ENCODE measurements around the gene UCK1.

DNA sequence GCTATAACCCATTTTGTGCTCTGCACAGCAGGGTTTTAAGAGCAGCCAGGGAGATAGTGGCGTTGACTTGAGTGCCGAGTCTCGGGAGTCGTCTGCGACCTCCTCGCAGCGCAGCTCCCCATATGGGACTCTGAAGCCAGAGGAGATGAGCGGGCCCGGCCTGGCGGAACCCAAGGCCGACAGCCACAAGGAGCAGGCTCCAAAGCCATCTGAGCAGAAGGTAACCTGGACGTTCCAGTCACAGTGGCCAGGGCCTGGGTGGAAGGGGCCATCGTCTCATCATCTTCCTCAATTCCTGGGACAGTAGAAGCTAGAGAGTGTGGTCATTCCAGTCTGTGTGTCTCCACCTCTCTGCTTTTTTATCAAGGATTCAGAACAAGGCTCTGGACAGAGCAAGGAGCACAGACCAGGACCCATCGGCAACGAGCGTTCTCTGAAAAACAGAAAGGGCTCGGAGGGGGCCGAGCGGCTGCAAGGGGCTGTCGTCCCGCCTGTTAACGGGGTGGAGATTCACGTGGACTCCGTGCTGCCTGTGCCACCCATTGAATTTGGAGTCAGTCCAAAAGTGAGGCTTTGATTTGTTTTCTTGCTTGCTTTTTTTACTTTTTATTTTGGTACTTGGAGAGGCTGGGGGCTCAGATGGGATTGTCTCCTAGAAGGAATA is 48.6 kb downstream of the UCK1 start:
- TF ChIP-seq, protein P1, sequence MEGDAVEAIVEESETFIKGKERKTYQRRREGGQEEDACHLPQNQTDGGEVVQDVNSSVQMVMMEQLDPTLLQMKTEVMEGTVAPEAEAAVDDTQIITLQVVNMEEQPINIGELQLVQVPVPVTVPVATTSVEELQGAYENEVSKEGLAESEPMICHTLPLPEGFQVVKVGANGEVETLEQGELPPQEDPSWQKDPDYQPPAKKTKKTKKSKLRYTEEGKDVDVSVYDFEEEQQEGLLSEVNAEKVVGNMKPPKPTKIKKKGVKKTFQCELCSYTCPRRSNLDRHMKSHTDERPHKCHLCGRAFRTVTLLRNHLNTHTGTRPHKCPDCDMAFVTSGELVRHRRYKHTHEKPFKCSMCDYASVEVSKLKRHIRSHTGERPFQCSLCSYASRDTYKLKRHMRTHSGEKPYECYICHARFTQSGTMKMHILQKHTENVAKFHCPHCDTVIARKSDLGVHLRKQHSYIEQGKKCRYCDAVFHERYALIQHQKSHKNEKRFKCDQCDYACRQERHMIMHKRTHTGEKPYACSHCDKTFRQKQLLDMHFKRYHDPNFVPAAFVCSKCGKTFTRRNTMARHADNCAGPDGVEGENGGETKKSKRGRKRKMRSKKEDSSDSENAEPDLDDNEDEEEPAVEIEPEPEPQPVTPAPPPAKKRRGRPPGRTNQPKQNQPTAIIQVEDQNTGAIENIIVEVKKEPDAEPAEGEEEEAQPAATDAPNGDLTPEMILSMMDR (IDR thresholded peaks at IDR 0.05; ENCODE audit: low read length) = no peak
- TF ChIP-seq EZH2 (IDR thresholded peaks at IDR 0.05; ENCODE audit: borderline replicate concordance, low read length) = no peak
